Measurements from ENCODE around the gene GJA9. TPM values are rescaled to one million over a fixed set of nuclear protein-coding genes. Genes with fewer than 3 reads are reported as not detected.

Gene GJA9
- total and polyA plus RNA-seq, 2 of the 4 experiments (the other 2 are of a cell fraction), result not detected

DNA sequence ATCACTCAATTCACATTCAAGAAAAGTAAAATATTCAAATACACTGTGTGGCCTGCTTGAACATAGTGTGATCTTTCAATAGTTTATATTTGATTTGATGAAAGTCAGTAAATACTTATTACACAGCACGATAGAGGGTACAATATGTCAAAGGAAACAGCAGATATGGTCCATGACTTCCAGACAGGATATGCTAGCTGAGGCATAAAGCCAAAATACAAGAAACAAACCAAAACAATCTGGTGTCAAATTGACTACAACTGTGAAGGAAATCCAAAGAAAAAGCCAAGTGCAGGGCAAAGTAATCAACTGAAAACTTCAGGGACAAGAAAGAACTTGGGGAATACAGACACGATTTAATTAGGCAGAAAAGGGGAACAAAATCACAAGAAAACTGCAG is 41.1 kb downstream of the GJA9 start:
- WGBS, 2 experiments (ENCODE audit: extremely low coverage in 2 of 2, insufficient read length in 1 of 2), result 67% methylated on average over 1 of the region's 2 CpGs; no CpG with 5 or more reads in 1 of the 2 experiments
- H2BK120ac ChIP-seq (ENCODE audit: low read depth, low read length), result no peak overlapping the region
- no peak overlapping the region for H3K27ac ChIP-seq (ENCODE audit: insufficient read depth, low read length)
- ChIA-PET POLR2A (ENCODE audit: unreplicated experiment) (no interaction called here), CTCF (no interaction called here)
- H2BK20ac ChIP-seq (ENCODE audit: low read depth, low read length), result no peak overlapping the region
- no peak overlapping the region for H4K91ac ChIP-seq (ENCODE audit: insufficient read depth, low read depth, low read length)
- H4K20me1 ChIP-seq (ENCODE audit: insufficient read depth, low read length), result no peaks in the 10 kb centered on the region; the same call in 1 of the 2 replicates
- no peak overlapping the region for H3K18ac ChIP-seq (ENCODE audit: low read depth, low read length)
- DNase-seq (no peak), ATAC-seq (ENCODE audit: low read depth) (no peak; the same call in 1 of the 2 replicates)
- no peak overlapping the region for H2BK5ac ChIP-seq (ENCODE audit: low read depth, low read length, poor library complexity, severe bottlenecking)
- H2AK5ac ChIP-seq (ENCODE audit: low read depth, low read length), result no peak overlapping the region
- H3K9me1 ChIP-seq (ENCODE audit: insufficient read depth, low read length), result no peaks in the 10 kb centered on the region
- H3K14ac ChIP-seq (replicated peaks; ENCODE audit: low read depth, low read length), result no peak overlapping the region
- no peak overlapping the region for H2BK15ac ChIP-seq (ENCODE audit: low read depth, low read length)
- no peak overlapping the region for H3K56ac ChIP-seq (ENCODE audit: extremely low read depth, insufficient read depth, low read length)
- peaks cover 23% of the 10 kb centered on the region for H3K36me3 ChIP-seq (ENCODE audit: control insufficient read depth, insufficient read depth, low read length)
- no peak overlapping the region for H3K9ac ChIP-seq (ENCODE audit: low read depth, low read length)
- no peak overlapping the region for H2AFZ ChIP-seq (replicated peaks; ENCODE audit: low read length, poor library complexity)
- no peaks in the 10 kb centered on the region for H3K9me3 ChIP-seq (ENCODE audit: control insufficient read depth, insufficient read depth, low read length)
- intact Hi-C loops (cut with micrococcal nuclease) (no loop called here), in situ Hi-C loops (cut with MboI; ENCODE audit: low sequenced_read_pairs) (no loop called here), dilution Hi-C loops (cut with HindIII; ENCODE audit: low sequenced_read_pairs, unreplicated experiment) (no loop called here)
- peaks cover 2% of the 10 kb centered on the region; the same call in 1 of the 2 replicates for H3K4me1 ChIP-seq (ENCODE audit: control insufficient read depth, insufficient read depth, low read length)
- no peak overlapping the region for H3K23ac ChIP-seq (ENCODE audit: low read depth, low read length)
- H3K79me1 ChIP-seq (ENCODE audit: low read depth in 1 of 2, low read length in 2 of 2), result peaks cover 4 to 6% of the 10 kb centered on the region in 2 experiments; a peak in 2 of 4 replicates
- no peak overlapping the region for H3K4me2 ChIP-seq (ENCODE audit: low read depth, low read length)
- TF ChIP-seq, protein P1, sequence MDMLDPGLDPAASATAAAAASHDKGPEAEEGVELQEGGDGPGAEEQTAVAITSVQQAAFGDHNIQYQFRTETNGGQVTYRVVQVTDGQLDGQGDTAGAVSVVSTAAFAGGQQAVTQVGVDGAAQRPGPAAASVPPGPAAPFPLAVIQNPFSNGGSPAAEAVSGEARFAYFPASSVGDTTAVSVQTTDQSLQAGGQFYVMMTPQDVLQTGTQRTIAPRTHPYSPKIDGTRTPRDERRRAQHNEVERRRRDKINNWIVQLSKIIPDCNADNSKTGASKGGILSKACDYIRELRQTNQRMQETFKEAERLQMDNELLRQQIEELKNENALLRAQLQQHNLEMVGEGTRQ (IDR thresholded peaks at IDR 0.05; ENCODE audit: low read depth, low read length), result no peak
- TF ChIP-seq SMC3 (IDR thresholded peaks at IDR 0.05; ENCODE audit: low read depth, low read length) (no peak), CHD1 (IDR thresholded peaks at IDR 0.05; ENCODE audit: low read depth, low read length) (no peak), NFE2L2 (IDR thresholded peaks at IDR 0.05; ENCODE audit: low read depth, low read length) (no peak), RCOR1 (IDR thresholded peaks at IDR 0.05; ENCODE audit: insufficient replicate concordance, low read length) (no peak), MAFK (IDR thresholded peaks at IDR 0.05; ENCODE audit: low read depth, low read length) (no peak), RAD21 (IDR thresholded peaks at IDR 0.05; ENCODE audit: low read length) (no peak), MXI1 (IDR thresholded peaks at IDR 0.05; ENCODE audit: borderline replicate concordance, low read depth, low read length) (no peak), RFX5 (IDR thresholded peaks at IDR 0.05; ENCODE audit: low read depth, low read length) (no peak), CEBPB (IDR thresholded peaks at IDR 0.05; ENCODE audit: low read depth, low read length) (no peak)
- TF ChIP-seq, protein P2, sequence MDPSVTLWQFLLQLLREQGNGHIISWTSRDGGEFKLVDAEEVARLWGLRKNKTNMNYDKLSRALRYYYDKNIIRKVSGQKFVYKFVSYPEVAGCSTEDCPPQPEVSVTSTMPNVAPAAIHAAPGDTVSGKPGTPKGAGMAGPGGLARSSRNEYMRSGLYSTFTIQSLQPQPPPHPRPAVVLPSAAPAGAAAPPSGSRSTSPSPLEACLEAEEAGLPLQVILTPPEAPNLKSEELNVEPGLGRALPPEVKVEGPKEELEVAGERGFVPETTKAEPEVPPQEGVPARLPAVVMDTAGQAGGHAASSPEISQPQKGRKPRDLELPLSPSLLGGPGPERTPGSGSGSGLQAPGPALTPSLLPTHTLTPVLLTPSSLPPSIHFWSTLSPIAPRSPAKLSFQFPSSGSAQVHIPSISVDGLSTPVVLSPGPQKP (IDR thresholded peaks at IDR 0.05; ENCODE audit: borderline replicate concordance, low read depth, low read length), result no peak
- TF ChIP-seq, protein P3, sequence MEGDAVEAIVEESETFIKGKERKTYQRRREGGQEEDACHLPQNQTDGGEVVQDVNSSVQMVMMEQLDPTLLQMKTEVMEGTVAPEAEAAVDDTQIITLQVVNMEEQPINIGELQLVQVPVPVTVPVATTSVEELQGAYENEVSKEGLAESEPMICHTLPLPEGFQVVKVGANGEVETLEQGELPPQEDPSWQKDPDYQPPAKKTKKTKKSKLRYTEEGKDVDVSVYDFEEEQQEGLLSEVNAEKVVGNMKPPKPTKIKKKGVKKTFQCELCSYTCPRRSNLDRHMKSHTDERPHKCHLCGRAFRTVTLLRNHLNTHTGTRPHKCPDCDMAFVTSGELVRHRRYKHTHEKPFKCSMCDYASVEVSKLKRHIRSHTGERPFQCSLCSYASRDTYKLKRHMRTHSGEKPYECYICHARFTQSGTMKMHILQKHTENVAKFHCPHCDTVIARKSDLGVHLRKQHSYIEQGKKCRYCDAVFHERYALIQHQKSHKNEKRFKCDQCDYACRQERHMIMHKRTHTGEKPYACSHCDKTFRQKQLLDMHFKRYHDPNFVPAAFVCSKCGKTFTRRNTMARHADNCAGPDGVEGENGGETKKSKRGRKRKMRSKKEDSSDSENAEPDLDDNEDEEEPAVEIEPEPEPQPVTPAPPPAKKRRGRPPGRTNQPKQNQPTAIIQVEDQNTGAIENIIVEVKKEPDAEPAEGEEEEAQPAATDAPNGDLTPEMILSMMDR (conservative IDR thresholded peaks at IDR 0.05; ENCODE audit: low read depth, low read length), result no peak
- H3K4me3 ChIP-seq (ENCODE audit: insufficient read depth, low read depth, low read length), result no peak overlapping the region
- no peak overlapping the region for H4K8ac ChIP-seq (ENCODE audit: low read depth in 2 of 2, low read length in 2 of 2)
- H3K4ac ChIP-seq (ENCODE audit: low read depth, low read length), result no peak overlapping the region
- H4K5ac ChIP-seq (ENCODE audit: low read depth, low read length), result no peak overlapping the region
- no peaks in the 10 kb centered on the region for H3K27me3 ChIP-seq (ENCODE audit: control insufficient read depth, insufficient read depth, low read length)
- no TSS peak for BruUV-seq (replicated peaks)
- H2AK9ac ChIP-seq (replicated peaks; ENCODE audit: low read depth, low read length, poor library complexity), result no peak overlapping the region
